PC-3 (cell line): Measurements from ENCODE around the gene ZNF483. TPM values are rescaled to one million over a fixed set of nuclear protein-coding genes. Genes with fewer than 3 reads are reported as not detected.

Experiments
- ATAC-seq: fragments of 200-7000 bp; cut with Tn5 transposase; 2 replicates; pipeline ENCODE4 v1.9.1; 2020; ENCODE audit warnings: mild to moderate bottlenecking, moderate library complexity
- BruUV-seq: library from RNA; stranded (reverse); fragments of 400-500 nt; replicated peaks from 2 replicates; lab custom pipeline; 2021; lab: Mats Ljungman, UMichigan
- CTCF ChIA-PET: fragments of 300-600 bp; sonication (Branson Sonifier 250); formaldehyde crosslinking; loops from one replicate; lab custom pipeline; 2022; ENCODE audit warnings: antibody characterized with exemption; lab: Charles Lee
- POLR2A ChIA-PET: fragments of 300-600 bp; sonication (Branson Sonifier 250); formaldehyde crosslinking; loops from one replicate; lab custom pipeline; 2022; ENCODE audit warnings: antibody characterized with exemption; ENCODE audit not compliant: unreplicated experiment; lab: Charles Lee
- DNase-seq: peaks from one replicate; pipeline ENCODE4 v3.0.0-alpha.2; 2015
- H2AFZ ChIP-seq: fragments of 300-600 bp; sonication (generic); 2 replicates; pipeline ENCODE4 v1.6.0; 2016; ENCODE audit warnings: antibody characterized with exemption, low read length
- H3F3A ChIP-seq: fragments of 300-600 bp; sonication (generic); one replicate; pipeline ENCODE4 v1.6.0; 2017; ENCODE audit warnings: antibody characterized with exemption, low read length, control low read depth, mild to moderate bottlenecking; ENCODE audit not compliant: unreplicated experiment
- H3K27ac ChIP-seq: fragments of 300-600 bp; sonication (generic); 2 replicates; pipeline ENCODE4 v1.5.1; 2016; ENCODE audit warnings: mild to moderate bottlenecking, low read length
- H3K27me3 ChIP-seq: fragments of 300-600 bp; sonication (generic); 2 replicates; pipeline ENCODE4 v1.6.1; 2016; ENCODE audit warnings: low read length, mixed read lengths
- H3K36me3 ChIP-seq: fragments of 300-600 bp; sonication (generic); 2 replicates; pipeline ENCODE4 v1.6.1; 2016; ENCODE audit warnings: low read depth, mixed run types, low read length, mixed read lengths
- H3K4me1 ChIP-seq: fragments of 300-600 bp; sonication (generic); 2 replicates; pipeline ENCODE4 v1.5.1; 2016; ENCODE audit warnings: low read length; ENCODE audit not compliant: insufficient read depth
- H3K4me2 ChIP-seq: fragments of 300-600 bp; sonication (generic); 2 replicates; pipeline ENCODE4 v1.6.0; 2016; ENCODE audit warnings: low read length
- H3K4me3 ChIP-seq: fragments of 300-600 bp; sonication (generic); 2 replicates; pipeline ENCODE4 v1.5.1; 2016; ENCODE audit warnings: mild to moderate bottlenecking, low read length, mixed read lengths
- H3K79me2 ChIP-seq: fragments of 300-600 bp; sonication (generic); 2 replicates; pipeline ENCODE4 v1.6.1; 2017; ENCODE audit warnings: low read length, mixed read lengths
- H3K9ac ChIP-seq: fragments of 300-600 bp; sonication (generic); 2 replicates; pipeline ENCODE4 v1.6.0; 2016; ENCODE audit warnings: mild to moderate bottlenecking, low read length
- H3K9me2 ChIP-seq: fragments of 300-600 bp; sonication (generic); replicated peaks from 2 replicates; pipeline ENCODE4 v1.6.1; 2016; ENCODE audit warnings: mixed run types, low read length, mixed read lengths
- H3K9me3 ChIP-seq: fragments of 300-600 bp; sonication (generic); 2 replicates; pipeline ENCODE4 v1.6.1; 2016; ENCODE audit warnings: low read length, mixed read lengths
- H4K20me1 ChIP-seq: fragments of 300-600 bp; sonication (generic); 2 replicates; pipeline ENCODE4 v1.6.1; 2016; ENCODE audit warnings: low read length, mixed read lengths
- CTCF ChIP-seq: fragments of 300-600 bp; sonication (generic); conservative IDR thresholded peaks from 2 replicates; pipeline ENCODE4 v1.5.1; 2017; ENCODE audit warnings: antibody characterized with exemption, low read depth, mild to moderate bottlenecking, low read length
- EZH2 ChIP-seq: fragments of 300-600 bp; sonication (generic); IDR thresholded peaks from one replicate; pipeline ENCODE4 v1.6.1; 2017; ENCODE audit warnings: antibody characterized with exemption, mild to moderate bottlenecking, low read length; ENCODE audit not compliant: unreplicated experiment
- EZH2phosphoT487 ChIP-seq: fragments of 300-600 bp; sonication (generic); IDR thresholded peaks from 2 replicates; pipeline ENCODE4 v1.6.1; 2018; ENCODE audit warnings: mild to moderate bottlenecking, antibody characterized with exemption, low read length, borderline replicate concordance
- intact Hi-C: fragments of 100-400 bp; cut with micrococcal nuclease; formaldehyde crosslinking; loops from 2 replicates; pipeline ENCODE4 v1.9.0; 2023
- total RNA-seq: library from RNA; depleted of rRNA; stranded (reverse); fragments of >200 nt; gene quantifications from 2 replicates; pipeline ENCODE4 v1.2.3, GENCODE V29; 2014

ZNF483 gene
- total RNA-seq, 1 experiment from 2014 or later: 3.9 TPM

GRCh38 chr9:111533099-111533790 is 8.3 kb downstream of the ZNF483 start:
- TF ChIP-seq EZH2phosphoT487 (no peak), CTCF (no peak), EZH2 (no peak)
- no peaks in the 10 kb centered on the region for H3K27me3 ChIP-seq
- no peaks in the 10 kb centered on the region for H3F3A ChIP-seq
- CTCF ChIA-PET: no interaction called here
- POLR2A ChIA-PET: no interaction called here
- ATAC-seq (no peak), DNase-seq (no peak)
- H3K4me3 ChIP-seq: no peak overlapping the region
- no peaks in the 10 kb centered on the region for H3K79me2 ChIP-seq
- H3K36me3 ChIP-seq: peaks cover 50% of the 10 kb centered on the region
- H4K20me1 ChIP-seq: no peaks in the 10 kb centered on the region
- no peaks in the 10 kb centered on the region for H3K9me2 ChIP-seq
- no peak overlapping the region for H3K27ac ChIP-seq
- H3K9ac ChIP-seq: no peak overlapping the region
- no peak overlapping the region for H3K4me2 ChIP-seq
- peaks cover under 1% of the 10 kb centered on the region; the same call in 1 of the 2 replicates for H3K9me3 ChIP-seq
- H3K4me1 ChIP-seq: no peaks in the 10 kb centered on the region
- intact Hi-C loops: no loop called here
- BruUV-seq: no TSS peak
- no peak overlapping the region for H2AFZ ChIP-seq

- Histone ChIP-seq H3K27ac (no peak overlapping the region), H3K4me3 (no peak overlapping the region), H4K20me1 (no peaks in the 10 kb centered on the region), H3K79me2 (no peaks in the 10 kb centered on the region), H3F3A (no peaks in the 10 kb centered on the region), H3K27me3 (no peaks in the 10 kb centered on the region), H3K4me1 (no peaks in the 10 kb centered on the region), H2AFZ (no peak overlapping the region), H3K36me3 (peaks cover 79% of the 10 kb centered on the region), H3K9me2 (no peaks in the 10 kb centered on the region), H3K9me3 (peaks cover 69% of the 10 kb centered on the region), H3K4me2 (no peak overlapping the region), H3K9ac (no peak overlapping the region)
- POLR2A ChIA-PET: interaction anchor here (0.6 kb wide), 1 partner anchor 148 kb away, joined by 4 read pairs; no protein-coding TSS in a partner anchor
- TF ChIP-seq EZH2phosphoT487: no peak
- no peak for TF ChIP-seq EZH2
- no peak for TF ChIP-seq CTCF
- CTCF ChIA-PET: interaction anchor here (0.5 kb wide), 1 partner anchor 142 kb away, joined by 3 read pairs; no protein-coding TSS in a partner anchor
- no TSS peak for BruUV-seq
- DNase-seq (no peak), ATAC-seq (no peak)
- intact Hi-C loops: no loop called here
These were observed 17.7 kb downstream of the ZNF483 start for GRCh38 chr9:111542497-111543254.
